Stimulated activated CD4-positive, alpha-beta T cell treated with anti-CD3 and anti-CD28 coated beads, Interleukin-12 subunit alpha, Interleukin-12 subunit beta, amount 100 ng/mL, for 48 hours (primary cell): ENCODE results near the gene TRAPPC12.

Source experiments
- DNase-seq, 3 donors: peaks; one replicate each; pipeline ENCODE4 v3.0.0-alpha.2; 2020; ENCODE audit warnings: low read depth in 2 of 3, low spot score in 1 of 3

The TRAPPC12 gene

GRCh38 chr2:3405876-3406275 is 26.4 kb downstream of the TRAPPC12 start:
- no peak for DNase-seq

DNA sequence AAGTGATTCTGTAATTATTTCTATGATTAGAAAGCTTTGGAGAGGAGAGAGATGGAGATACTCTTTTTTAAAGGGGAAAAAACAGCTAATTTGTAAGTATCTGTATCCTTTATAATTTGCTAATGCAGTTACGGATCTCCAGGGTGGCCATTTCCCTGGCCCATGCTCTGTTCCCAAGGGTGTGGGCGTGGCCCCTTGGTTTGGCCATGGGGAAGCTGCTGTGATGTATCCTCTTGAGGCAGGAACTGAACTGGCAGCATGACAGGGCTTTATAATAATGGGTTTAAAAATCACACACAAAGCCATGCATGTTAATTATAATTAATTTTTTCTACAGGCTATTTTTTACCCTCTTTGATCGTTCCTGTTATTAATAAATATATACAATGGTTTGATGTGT is 27.0 kb downstream of the TRAPPC12 start:
- DNase-seq: no peak

GRCh38 chr2:3408781-3409180 is 29.3 kb downstream of the TRAPPC12 start:
- DNase-seq: no peak

- no peak for DNase-seq
These were observed 30.2 kb downstream of the TRAPPC12 start for GRCh38 chr2:3409627-3410170.

GRCh38 chr2:3411103-3411502 is 31.6 kb downstream of the TRAPPC12 start:
- no peak for DNase-seq

GRCh38 chr2:3413697-3414096 is 34.2 kb downstream of the TRAPPC12 start:
- no peak for DNase-seq

- no peak for DNase-seq
These were observed 34.8 kb downstream of the TRAPPC12 start for GRCh38 chr2:3414133-3414860.

DNA sequence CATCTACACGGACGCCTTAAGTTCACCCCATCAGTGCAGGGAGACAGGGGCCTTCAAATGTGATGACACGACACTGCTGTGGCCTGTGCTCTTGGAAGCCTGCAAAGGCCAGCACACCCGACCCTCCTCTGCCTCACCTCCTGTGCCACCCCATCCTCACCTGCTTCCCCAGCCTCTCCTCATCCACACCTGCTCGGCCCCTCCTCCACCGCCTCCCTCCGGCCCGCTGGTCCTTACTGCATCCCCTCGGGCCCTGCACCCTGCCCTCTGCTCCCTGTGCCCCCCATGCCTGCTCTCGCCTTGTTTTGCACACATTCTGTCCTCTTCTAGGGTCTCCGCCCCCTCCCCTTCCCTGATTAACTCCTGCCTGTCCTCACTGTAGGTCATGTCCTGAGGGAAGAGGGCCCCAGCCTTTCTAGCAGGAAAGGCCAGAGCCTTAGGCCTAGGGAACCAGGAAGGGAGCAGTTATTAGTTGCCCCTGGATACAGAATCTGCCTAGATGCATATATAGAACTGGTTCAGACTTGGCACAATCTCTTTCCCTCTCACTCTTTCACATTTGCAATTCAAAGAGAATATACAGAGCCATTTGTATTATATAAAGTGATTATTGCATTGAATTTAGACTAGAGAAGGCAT is 39.4 kb downstream of the TRAPPC12 start:
- no peak for DNase-seq

- DNase-seq: no peak
These were observed 40.7 kb downstream of the TRAPPC12 start for GRCh38 chr2:3420076-3420768.

DNA sequence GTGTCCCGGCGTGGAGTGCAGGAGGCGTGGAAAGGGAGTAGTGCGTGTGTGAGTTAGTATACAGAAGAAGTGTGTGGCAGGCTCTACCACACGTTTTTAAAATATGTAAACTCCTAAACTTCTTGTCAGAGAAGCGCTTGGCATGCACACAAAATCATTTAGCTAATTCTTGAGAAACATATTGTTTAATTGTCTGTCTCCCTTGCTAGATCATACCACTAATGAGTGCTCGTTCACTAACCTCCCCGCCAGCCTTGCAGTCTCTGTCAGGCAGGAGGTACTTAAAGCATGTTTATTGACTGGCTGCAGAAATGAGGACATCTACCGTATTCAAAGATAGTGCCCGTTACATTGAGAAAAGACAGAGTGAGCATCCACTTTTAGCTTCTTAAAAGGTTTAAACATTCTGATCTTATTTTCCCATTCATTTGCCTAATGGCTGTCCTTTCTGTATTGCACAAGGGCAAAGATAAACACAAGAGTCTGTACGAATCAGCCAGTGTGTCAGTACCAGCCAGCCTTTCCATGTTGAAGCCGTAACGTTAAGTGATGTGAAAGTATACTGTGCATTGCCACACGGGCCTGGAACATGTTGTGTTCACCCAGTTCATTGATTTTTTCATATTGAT is 41.4 kb downstream of the TRAPPC12 start:
- no peak for DNase-seq

GRCh38 chr2:3421580-3421979 is 42.1 kb downstream of the TRAPPC12 start:
- DNase-seq: no peak

- DNase-seq: no peak
These were observed 42.8 kb downstream of the TRAPPC12 start for GRCh38 chr2:3422161-3422779.

DNA sequence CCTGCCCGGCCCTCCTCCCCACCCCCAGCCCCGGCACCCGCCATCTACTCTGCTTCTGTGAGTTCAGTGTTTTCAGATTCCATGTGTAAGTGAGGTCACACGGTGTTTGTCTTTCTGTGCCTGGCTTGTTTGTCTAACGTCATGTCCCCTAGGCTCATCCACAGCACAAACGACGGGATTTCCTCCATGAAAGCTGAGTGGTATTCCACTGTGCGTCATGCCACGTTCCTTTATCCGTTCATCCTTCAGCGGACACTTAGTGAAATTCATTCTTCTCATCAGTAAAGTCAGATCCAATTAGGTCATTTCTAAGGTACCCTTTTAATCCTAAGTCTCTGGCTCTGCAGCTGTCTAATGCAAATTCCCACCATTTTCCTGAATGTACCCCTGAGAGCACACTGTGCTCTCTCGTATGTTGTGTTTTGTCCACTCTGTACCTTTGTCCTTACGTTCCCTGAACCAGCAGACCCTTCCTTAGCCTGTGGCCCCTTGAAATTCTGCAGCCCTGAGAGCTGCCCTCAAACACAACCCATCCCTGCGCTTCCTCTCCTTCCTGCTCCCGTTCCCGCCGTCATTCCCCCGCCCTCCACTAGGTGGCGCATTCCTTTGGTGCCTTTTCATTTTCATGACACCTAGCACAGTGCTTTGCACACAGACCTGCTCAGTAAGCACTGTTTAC is 44.1 kb downstream of the TRAPPC12 start:
- DNase-seq: peak; percentile 53 to 90 (median 66)

- no peak for DNase-seq
These were observed 44.8 kb downstream of the TRAPPC12 start for GRCh38 chr2:3424171-3424795.

GRCh38 chr2:3426615-3427014 is 47.1 kb downstream of the TRAPPC12 start:
- no peak for DNase-seq

GRCh38 chr2:3427272-3427671 is 47.8 kb downstream of the TRAPPC12 start:
- no peak for DNase-seq

DNA sequence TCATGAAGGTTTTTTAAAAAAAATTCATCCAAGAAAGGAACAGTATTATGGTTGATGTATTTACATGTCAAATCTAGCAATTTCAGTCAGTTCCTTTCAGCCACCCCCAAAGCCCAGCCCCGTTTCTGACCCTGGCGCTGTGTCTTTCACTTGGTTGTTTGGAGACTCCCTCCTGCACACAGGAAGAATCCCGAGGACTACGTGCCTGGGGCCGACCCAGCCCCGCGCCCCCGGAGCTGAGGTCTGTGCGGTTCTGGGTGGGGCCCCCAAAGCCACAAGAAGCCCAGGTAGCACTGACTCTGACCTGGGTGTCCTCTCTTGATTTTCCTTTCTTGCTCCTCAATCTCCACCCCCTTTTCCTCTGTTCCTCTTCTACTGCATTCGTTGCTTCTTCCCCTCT is 49.1 kb downstream of the TRAPPC12 start:
- DNase-seq: no peak

GRCh38 chr2:3429066-3429610 is 49.6 kb downstream of the TRAPPC12 start:
- no peak for DNase-seq

- no peak for DNase-seq
These were observed 50.7 kb downstream of the TRAPPC12 start for GRCh38 chr2:3430172-3430571.
